H1 (cell line): ENCODE results near the gene FOSB. TPM values are rescaled to one million over a fixed set of nuclear protein-coding genes. Genes with fewer than 3 reads are reported as not detected.
A peak's percentile ranks its signal among the peaks of the same experiment; 100 is the strongest.
"Not testable (repeated sequence)": the region's sequence is repeated elsewhere in the genome, so short reads cannot be mapped to it uniquely, and the experiment has no call there.

ENCODE experiments used
- CTCF ChIA-PET: fragments of 300-600 bp; sonication (Branson Sonifier 250); formaldehyde crosslinking; loops from one replicate; lab custom pipeline; 2021; ENCODE audit not compliant: partially characterized antibody; lab: Charles Lee
- POLR2A ChIA-PET: fragments of 300-600 bp; sonication (Branson Sonifier 250); formaldehyde crosslinking; loops from one replicate; lab custom pipeline; 2021; ENCODE audit warnings: inconsistent platforms; ENCODE audit not compliant: partially characterized antibody; lab: Charles Lee
- DNase-seq, 2 experiments: peaks; one replicate each; pipeline versions ENCODE4 v3.0.0 to v3.0.0-alpha.2; 2010 to 2022; ENCODE audit warnings: low spot score in 2 of 2, low read depth in 1 of 2, mixed read lengths in 1 of 2
- FAIRE-seq: peaks from 2 replicates; lab custom pipeline; 2011; peaks lifted over from hg19 to GRCh38; lab: Jason Lieb, UNC
- H2AFZ ChIP-seq: 2 replicates; pipeline ENCODE4 v1.8.1; 2012; ENCODE audit warnings: low read length, inconsistent platforms
- H2AK5ac ChIP-seq: 2 replicates; pipeline ENCODE4 v1.6.1; 2013; ENCODE audit warnings: low read depth, low read length
- H2BK120ac ChIP-seq: replicated peaks from 2 replicates; pipeline ENCODE3; 2013; ENCODE audit warnings: low read depth, low read length, inconsistent platforms
- H2BK12ac ChIP-seq: 2 replicates; pipeline ENCODE4 v1.6.1; 2013; ENCODE audit warnings: low read depth, low read length
- H2BK15ac ChIP-seq: 2 replicates; pipeline ENCODE4 v1.6.1; 2013; ENCODE audit warnings: low read length
- H2BK20ac ChIP-seq: 2 replicates; pipeline ENCODE4 v1.6.1; 2013; ENCODE audit warnings: low read length
- H2BK5ac ChIP-seq: 2 replicates; pipeline ENCODE4 v1.6.1; 2013; ENCODE audit warnings: low read depth, low read length
- H3K14ac ChIP-seq: 2 replicates; pipeline ENCODE4 v1.6.1; 2013; ENCODE audit warnings: inconsistent platforms; ENCODE audit not compliant: insufficient read length
- H3K18ac ChIP-seq: 2 replicates; pipeline ENCODE4 v1.6.1; 2013; ENCODE audit warnings: low read length; ENCODE audit errors: extremely low read depth
- H3K23ac ChIP-seq: 2 replicates; pipeline ENCODE4 v1.6.1; 2013; ENCODE audit warnings: inconsistent platforms; ENCODE audit not compliant: insufficient read length
- H3K23me2 ChIP-seq: 2 replicates; pipeline ENCODE4 v1.6.1; 2013; ENCODE audit warnings: low read depth, low read length
- H3K27ac ChIP-seq: 2 replicates; pipeline ENCODE4 v1.6.1; 2011; ENCODE audit warnings: low read depth, low read length, inconsistent platforms
- H3K27me3 ChIP-seq, 4 experiments: replicated peaks in 1 of 4; 1 replicate in 1 of 4; 2 replicates in 3 of 4; pipeline versions ENCODE4 v1.6.1 to v1.8.1; 2011 to 2013; ENCODE audit warnings: low read length in 3 of 4, mild to moderate bottlenecking in 3 of 4, inconsistent platforms in 2 of 4, mixed read lengths in 2 of 4, moderate library complexity in 1 of 4; ENCODE audit not compliant: control insufficient read depth in 3 of 4, insufficient read depth in 3 of 4; ENCODE audit errors: extremely low read depth in 1 of 4
- H3K36me3 ChIP-seq, 4 experiments: 2 replicates each; pipeline versions ENCODE4 v1.6.1 to v1.8.1; 2011 to 2013; ENCODE audit warnings: mild to moderate bottlenecking in 4 of 4, low read length in 3 of 4, moderate library complexity in 2 of 4, control low read depth in 1 of 4, inconsistent platforms in 1 of 4; ENCODE audit not compliant: insufficient read depth in 4 of 4, control insufficient read depth in 2 of 4
- H3K4ac ChIP-seq: replicated peaks from 2 replicates; pipeline ENCODE3; 2013; ENCODE audit warnings: low read length, low read depth, mixed read lengths, inconsistent platforms; ENCODE audit not compliant: insufficient read length
- H3K4me1 ChIP-seq, 4 experiments: replicated peaks in 1 of 4; 1 replicate in 1 of 4; 2 replicates in 3 of 4; pipeline versions ENCODE4 v1.6.1 to v1.8.1; 2011 to 2013; ENCODE audit warnings: low read length in 3 of 4, inconsistent platforms in 2 of 4, mixed read lengths in 1 of 4; ENCODE audit not compliant: insufficient read depth in 4 of 4, control insufficient read depth in 3 of 4
- H3K4me2 ChIP-seq, 2 experiments: 2 replicates each; pipeline versions ENCODE4 v1.6.1 to v1.8.1; 2011 to 2013; ENCODE audit warnings: low read depth in 2 of 2, low read length in 2 of 2, control low read depth in 1 of 2, inconsistent platforms in 1 of 2, mild to moderate bottlenecking in 1 of 2; ENCODE audit not compliant: insufficient read depth in 1 of 2
- H3K4me3 ChIP-seq, 4 experiments: fragments of 200-600, 300-600 bp in 1 of 4; sonication (generic), shearing (Covaris generic), sonication (Bioruptor Twin) in 1 of 4; 2 replicates each; pipeline versions ENCODE4 v1.5.1 to v1.8.1; 2011 to 2016; ENCODE audit warnings: low read length in 4 of 4, low read depth in 3 of 4, control low read depth in 2 of 4, inconsistent platforms in 2 of 4, mild to moderate bottlenecking in 2 of 4, mixed read lengths in 1 of 4, moderate library complexity in 1 of 4; ENCODE audit not compliant: insufficient read depth in 2 of 4; ENCODE audit errors: extremely low read depth in 1 of 4
- H3K56ac ChIP-seq: replicated peaks from 2 replicates; pipeline ENCODE3; 2013; ENCODE audit warnings: low read depth, mild to moderate bottlenecking, mixed read lengths, low read length, inconsistent platforms; ENCODE audit not compliant: insufficient read length
- H3K79me1 ChIP-seq: 2 replicates; pipeline ENCODE4 v1.6.1; 2013; ENCODE audit warnings: low read depth, low read length, control low read depth
- H3K79me2 ChIP-seq, 2 experiments: 2 replicates each; pipeline versions ENCODE4 v1.6.1 to v1.8.1; 2012 to 2013; ENCODE audit warnings: low read length in 2 of 2, mild to moderate bottlenecking in 2 of 2, inconsistent platforms in 1 of 2; ENCODE audit not compliant: insufficient read depth in 2 of 2, control insufficient read depth in 1 of 2
- H3K9ac ChIP-seq, 4 experiments: replicated peaks in 1 of 4; 1 replicate in 1 of 4; 2 replicates in 3 of 4; pipeline versions ENCODE4 v1.6.1 to v1.8.1; 2011 to 2013; ENCODE audit warnings: low read depth in 3 of 4, low read length in 3 of 4, control low read depth in 2 of 4, mild to moderate bottlenecking in 2 of 4, moderate library complexity in 2 of 4, inconsistent platforms in 1 of 4; ENCODE audit errors: extremely low read depth in 1 of 4
- H3K9me3 ChIP-seq, 2 experiments: 2 replicates each; pipeline versions ENCODE4 v1.6.1 to v1.8.1; 2012 to 2013; ENCODE audit warnings: mild to moderate bottlenecking in 2 of 2, moderate library complexity in 2 of 2, control low read depth in 1 of 2, inconsistent platforms in 1 of 2, low read depth in 1 of 2, low read length in 1 of 2, mixed read lengths in 1 of 2; ENCODE audit not compliant: insufficient read depth in 2 of 2
- H4K20me1 ChIP-seq, 2 experiments: replicated peaks in 1 of 2; 2 replicates each; pipeline versions ENCODE3 to v1.8.1; 2011 to 2013; ENCODE audit warnings: inconsistent platforms in 2 of 2, low read length in 2 of 2, mild to moderate bottlenecking in 1 of 2; ENCODE audit not compliant: insufficient read depth in 2 of 2, control insufficient read depth in 1 of 2
- H4K5ac ChIP-seq: 2 replicates; pipeline ENCODE4 v1.6.1; 2013; ENCODE audit warnings: low read length, low read depth, mixed read lengths, inconsistent platforms; ENCODE audit not compliant: insufficient read length
- H4K8ac ChIP-seq: 2 replicates; pipeline ENCODE4 v1.8.0; 2013; ENCODE audit warnings: mild to moderate bottlenecking, moderate library complexity, low read length, inconsistent platforms; ENCODE audit not compliant: insufficient read depth; ENCODE audit errors: extremely low read depth
- H4K91ac ChIP-seq: replicated peaks from 2 replicates; pipeline ENCODE3; 2013; ENCODE audit warnings: low read length, mixed read lengths, inconsistent platforms; ENCODE audit not compliant: insufficient read length
- ASH2L ChIP-seq: fragments of 200-600, 300-600 bp; sonication (generic); IDR thresholded peaks from one replicate; pipeline ENCODE4 v1.7.1; 2017; ENCODE audit warnings: low read length
- BCL11A ChIP-seq, 2 experiments: IDR thresholded peaks; one replicate each; pipeline ENCODE4 v1.6.1; 2011; ENCODE audit warnings: low read depth in 2 of 2, low read length in 2 of 2, mild to moderate bottlenecking in 2 of 2
- EGR1 ChIP-seq: IDR thresholded peaks from 2 replicates; pipeline ENCODE4 v1.6.1; 2011; ENCODE audit warnings: low read depth, low read length, borderline replicate concordance
- EZH2 ChIP-seq: fragments of 200-600 bp; sonication (generic); IDR thresholded peaks from 2 replicates; pipeline ENCODE4 v1.7.1; 2012; ENCODE audit warnings: low read depth, mild to moderate bottlenecking, moderate library complexity, low read length, inconsistent platforms; ENCODE audit not compliant: severe bottlenecking
- HDAC6 ChIP-seq: IDR thresholded peaks from one replicate; pipeline ENCODE4 v1.7.1; 2012; ENCODE audit warnings: low read depth, mild to moderate bottlenecking, inconsistent platforms, low read length, moderate library complexity
- RXRA ChIP-seq: IDR thresholded peaks from 2 replicates; pipeline ENCODE4 v1.6.1; 2011; ENCODE audit warnings: low read depth, mild to moderate bottlenecking, low read length, moderate library complexity; ENCODE audit not compliant: insufficient read depth
- USF2 ChIP-seq: IDR thresholded peaks from 2 replicates; pipeline ENCODE4 v1.6.1; 2011; ENCODE audit warnings: low read length, improper control_type of control experiment
- WGBS, 2 experiments: shearing (Covaris generic) in 1 of 2; methylation state at CpG; one replicate each; pipeline versions ENCODE4 v1.1.6 to v1.1.7; 2013 to 2015; ENCODE audit warnings: low lambda C conversion rate in 2 of 2, mixed read lengths in 2 of 2, inconsistent platforms in 1 of 2, low coverage in 1 of 2, missing lambda C conversion rate in 1 of 2; ENCODE audit not compliant: insufficient replicate concordance in 2 of 2, insufficient coverage in 1 of 2, insufficient read length in 1 of 2; ENCODE audit errors: extremely low coverage in 1 of 2, missing lambda C conversion rate in 1 of 2; 5-methylcytosine and 5-hydroxymethylcytosine counted together
- polyA plus RNA-seq, 7 experiments: library from polyadenylated mRNA; depleted of rRNA in 3 of 7; stranded (reverse) in 5 of 7; unstranded in 2 of 7; fragments of >200 nt in 5 of 7; fragments of 200-250 nt in 2 of 7; gene quantifications; 1 replicate in 5 of 7; 2 replicates in 1 of 7; 4 replicates in 1 of 7; pipeline versions ENCODE4 v1.2.1 to v1.2.3, GENCODE V29; 2011 to 2013; ENCODE audit warnings: missing spikeins in 2 of 7, mixed read lengths in 2 of 7
- total RNA-seq: library from RNA; stranded (reverse); fragmentation: NEBNext Ultra II Directional; extraction: Animal tissue kit (Norgen Biotek cat#: 25700); gene quantifications from 2 replicates; pipeline ENCODE4 v1.2.1, GENCODE V29; 2021

Gene FOSB
- total and polyA plus RNA-seq, 2 of the 8 experiments (the other 6 are each of a cell fraction or from before 2014, with no cell fraction given): 0.44 to 2.7 TPM

GRCh38 chr19:45509692-45510015, 41.9 kb downstream of the FOSB start (continued):
- TF ChIP-seq RXRA (no peak), BCL11A (IDR thresholded peaks at IDR 0.05; ENCODE audit: low read depth in 2 of 2, low read length in 2 of 2) (no peak), HDAC6 (no peak), ASH2L (no peak), EGR1 (no peak), USF2 (no peak), EZH2 (no peak)

GRCh38 chr19:45510352-45510751, 42.6 kb downstream of the FOSB start:
- not testable (repeated sequence) for H2BK120ac ChIP-seq, H3K23ac ChIP-seq, H2BK5ac ChIP-seq, H3K4me3 ChIP-seq, H3K23me2 ChIP-seq, H4K91ac ChIP-seq, H3K4me1 ChIP-seq, H2AFZ ChIP-seq, H3K27me3 ChIP-seq, H2BK20ac ChIP-seq, H3K4ac ChIP-seq, H3K9me3 ChIP-seq, H3K18ac ChIP-seq, H3K36me3 ChIP-seq, H3K56ac ChIP-seq, DNase-seq, H3K27ac ChIP-seq, FAIRE-seq, H2BK15ac ChIP-seq, H4K5ac ChIP-seq, H2AK5ac ChIP-seq, H3K9ac ChIP-seq, H3K14ac ChIP-seq, H4K8ac ChIP-seq
- Histone ChIP-seq H3K79me1 (peaks cover 24% of the 10 kb centered on the region), H3K79me2 (peaks cover 31 to 73% of the 10 kb centered on the region in 2 experiments), H2BK12ac (0 out of 2 replicates have a peak overlapping the region, but pooled peaks have one; percentile 17), H4K20me1 (peaks cover 12 to 23% of the 10 kb centered on the region in 2 experiments), H3K4me2 (peak overlapping the region in 1 of 2 experiments; percentile 56; a peak in 1 of 4 replicates)
- 89% methylated on average over 11 of the region's 11 CpGs; no CpG with 5 or more reads in 1 of the 2 experiments for WGBS, 2 experiments
- CTCF ChIA-PET: interaction anchor here (0.8 to 2.4 kb wide), 8 partner anchors 10 to 48 kb away, joined by 3 to 15 read pairs (median 3); no protein-coding TSS in a partner anchor
- POLR2A ChIA-PET: interaction anchor here (1.0 to 3.2 kb wide), 3 partner anchors 11 to 29 kb away, joined by 3 to 25 read pairs (median 3); no protein-coding TSS in a partner anchor
